Measurements from ENCODE around the gene PDPK1.
"Not testable (repeated sequence)": the region's sequence is repeated elsewhere in the genome, so short reads cannot be mapped to it uniquely, and the experiment has no call there.

GRCh38 chr16:2560798-2561133 lies 22.9 kb downstream of the PDPK1 start:
- TF ChIP-seq POLR2A (IDR thresholded peaks at IDR 0.05) = not testable (repeated sequence)
- peak in 1 of 2 donors; percentile 56 for TF ChIP-seq CTCF (IDR thresholded peaks at IDR 0.05)

Measured in suprapubic skin (tissue), 3 donors.